ENCODE results near the gene WDFY4.

DNA sequence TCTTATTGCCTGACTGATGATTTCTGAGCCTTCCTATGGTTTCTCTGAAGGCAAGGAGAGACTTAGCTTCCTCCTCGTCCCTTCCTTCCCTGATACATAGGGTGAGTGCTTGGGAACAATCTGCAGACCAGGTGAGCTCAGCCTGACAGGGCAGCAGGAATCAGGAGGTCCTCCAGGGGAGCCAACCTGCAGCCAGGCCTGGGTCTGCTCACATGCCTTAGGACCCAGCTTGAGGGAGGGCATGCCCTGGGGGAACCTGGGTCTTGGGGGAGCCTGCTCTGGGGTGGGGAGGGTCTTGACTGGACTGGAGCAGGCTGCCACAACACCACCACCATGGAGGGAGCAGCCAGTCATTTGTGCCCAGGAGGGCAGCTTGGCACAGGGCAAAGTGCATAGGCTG lies 197.3 kb downstream of the WDFY4 start:
- TF ChIP-seq, protein P1, sequence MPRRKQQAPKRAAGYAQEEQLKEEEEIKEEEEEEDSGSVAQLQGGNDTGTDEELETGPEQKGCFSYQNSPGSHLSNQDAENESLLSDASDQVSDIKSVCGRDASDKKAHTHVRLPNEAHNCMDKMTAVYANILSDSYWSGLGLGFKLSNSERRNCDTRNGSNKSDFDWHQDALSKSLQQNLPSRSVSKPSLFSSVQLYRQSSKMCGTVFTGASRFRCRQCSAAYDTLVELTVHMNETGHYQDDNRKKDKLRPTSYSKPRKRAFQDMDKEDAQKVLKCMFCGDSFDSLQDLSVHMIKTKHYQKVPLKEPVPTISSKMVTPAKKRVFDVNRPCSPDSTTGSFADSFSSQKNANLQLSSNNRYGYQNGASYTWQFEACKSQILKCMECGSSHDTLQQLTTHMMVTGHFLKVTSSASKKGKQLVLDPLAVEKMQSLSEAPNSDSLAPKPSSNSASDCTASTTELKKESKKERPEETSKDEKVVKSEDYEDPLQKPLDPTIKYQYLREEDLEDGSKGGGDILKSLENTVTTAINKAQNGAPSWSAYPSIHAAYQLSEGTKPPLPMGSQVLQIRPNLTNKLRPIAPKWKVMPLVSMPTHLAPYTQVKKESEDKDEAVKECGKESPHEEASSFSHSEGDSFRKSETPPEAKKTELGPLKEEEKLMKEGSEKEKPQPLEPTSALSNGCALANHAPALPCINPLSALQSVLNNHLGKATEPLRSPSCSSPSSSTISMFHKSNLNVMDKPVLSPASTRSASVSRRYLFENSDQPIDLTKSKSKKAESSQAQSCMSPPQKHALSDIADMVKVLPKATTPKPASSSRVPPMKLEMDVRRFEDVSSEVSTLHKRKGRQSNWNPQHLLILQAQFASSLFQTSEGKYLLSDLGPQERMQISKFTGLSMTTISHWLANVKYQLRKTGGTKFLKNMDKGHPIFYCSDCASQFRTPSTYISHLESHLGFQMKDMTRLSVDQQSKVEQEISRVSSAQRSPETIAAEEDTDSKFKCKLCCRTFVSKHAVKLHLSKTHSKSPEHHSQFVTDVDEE (CRISPR knock-in tag; IDR thresholded peaks at IDR 0.05): no peak
- TF ChIP-seq CSDC2 (CRISPR knock-in tag; IDR thresholded peaks at IDR 0.05) (no peak), ARNTL (CRISPR knock-in tag; IDR thresholded peaks at IDR 0.05; ENCODE audit: borderline replicate concordance, low read depth) (no peak), ZNF565 (CRISPR knock-in tag; conservative IDR thresholded peaks at IDR 0.05; ENCODE audit: low read depth) (no peak), ZC3H10 (CRISPR knock-in tag; IDR thresholded peaks at IDR 0.05) (no peak), OSR1 (CRISPR knock-in tag; IDR thresholded peaks at IDR 0.05) (no peak), ZNF70 (CRISPR knock-in tag; IDR thresholded peaks at IDR 0.05) (no peak), ZFP30 (CRISPR knock-in tag; IDR thresholded peaks at IDR 0.05) (no peak), TOX (CRISPR knock-in tag; IDR thresholded peaks at IDR 0.05; ENCODE audit: borderline replicate concordance) (no peak), TCF4 (CRISPR knock-in tag; IDR thresholded peaks at IDR 0.05; ENCODE audit: borderline replicate concordance) (no peak), ZFP3 (CRISPR knock-in tag; IDR thresholded peaks at IDR 0.05) (no peak), ESRRG (CRISPR knock-in tag; IDR thresholded peaks at IDR 0.05) (no peak)
- TF ChIP-seq, protein P2, sequence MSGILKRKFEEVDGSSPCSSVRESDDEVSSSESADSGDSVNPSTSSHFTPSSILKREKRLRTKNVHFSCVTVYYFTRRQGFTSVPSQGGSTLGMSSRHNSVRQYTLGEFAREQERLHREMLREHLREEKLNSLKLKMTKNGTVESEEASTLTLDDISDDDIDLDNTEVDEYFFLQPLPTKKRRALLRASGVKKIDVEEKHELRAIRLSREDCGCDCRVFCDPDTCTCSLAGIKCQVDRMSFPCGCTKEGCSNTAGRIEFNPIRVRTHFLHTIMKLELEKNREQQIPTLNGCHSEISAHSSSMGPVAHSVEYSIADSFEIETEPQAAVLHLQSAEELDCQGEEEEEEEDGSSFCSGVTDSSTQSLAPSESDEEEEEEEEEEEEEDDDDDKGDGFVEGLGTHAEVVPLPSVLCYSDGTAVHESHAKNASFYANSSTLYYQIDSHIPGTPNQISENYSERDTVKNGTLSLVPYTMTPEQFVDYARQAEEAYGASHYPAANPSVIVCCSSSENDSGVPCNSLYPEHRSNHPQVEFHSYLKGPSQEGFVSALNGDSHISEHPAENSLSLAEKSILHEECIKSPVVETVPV (CRISPR knock-in tag; IDR thresholded peaks at IDR 0.05): no peak
- TF ChIP-seq, protein P3, sequence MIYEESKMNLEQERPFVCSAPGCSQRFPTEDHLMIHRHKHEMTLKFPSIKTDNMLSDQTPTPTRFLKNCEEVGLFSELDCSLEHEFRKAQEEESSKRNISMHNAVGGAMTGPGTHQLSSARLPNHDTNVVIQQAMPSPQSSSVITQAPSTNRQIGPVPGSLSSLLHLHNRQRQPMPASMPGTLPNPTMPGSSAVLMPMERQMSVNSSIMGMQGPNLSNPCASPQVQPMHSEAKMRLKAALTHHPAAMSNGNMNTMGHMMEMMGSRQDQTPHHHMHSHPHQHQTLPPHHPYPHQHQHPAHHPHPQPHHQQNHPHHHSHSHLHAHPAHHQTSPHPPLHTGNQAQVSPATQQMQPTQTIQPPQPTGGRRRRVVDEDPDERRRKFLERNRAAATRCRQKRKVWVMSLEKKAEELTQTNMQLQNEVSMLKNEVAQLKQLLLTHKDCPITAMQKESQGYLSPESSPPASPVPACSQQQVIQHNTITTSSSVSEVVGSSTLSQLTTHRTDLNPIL (CRISPR knock-in tag; IDR thresholded peaks at IDR 0.05; ENCODE audit: low read depth): no peak
